T-helper 22 cell (primary cell): ENCODE data around the gene SIPA1.

Source experiments
- DNase-seq: peaks from one replicate; pipeline ENCODE4 v3.0.0-alpha.2; 2020; ENCODE audit warnings: low read depth

SIPA1 gene

GRCh38 chr11:65637794-65638419, at the start of gene SIPA1:
SIPA1 (plus strand) TSS chr11:65638101; CDS start chr11:65640922, 2,821 bp downstream.
- peak; percentile 61 for DNase-seq

DNA sequence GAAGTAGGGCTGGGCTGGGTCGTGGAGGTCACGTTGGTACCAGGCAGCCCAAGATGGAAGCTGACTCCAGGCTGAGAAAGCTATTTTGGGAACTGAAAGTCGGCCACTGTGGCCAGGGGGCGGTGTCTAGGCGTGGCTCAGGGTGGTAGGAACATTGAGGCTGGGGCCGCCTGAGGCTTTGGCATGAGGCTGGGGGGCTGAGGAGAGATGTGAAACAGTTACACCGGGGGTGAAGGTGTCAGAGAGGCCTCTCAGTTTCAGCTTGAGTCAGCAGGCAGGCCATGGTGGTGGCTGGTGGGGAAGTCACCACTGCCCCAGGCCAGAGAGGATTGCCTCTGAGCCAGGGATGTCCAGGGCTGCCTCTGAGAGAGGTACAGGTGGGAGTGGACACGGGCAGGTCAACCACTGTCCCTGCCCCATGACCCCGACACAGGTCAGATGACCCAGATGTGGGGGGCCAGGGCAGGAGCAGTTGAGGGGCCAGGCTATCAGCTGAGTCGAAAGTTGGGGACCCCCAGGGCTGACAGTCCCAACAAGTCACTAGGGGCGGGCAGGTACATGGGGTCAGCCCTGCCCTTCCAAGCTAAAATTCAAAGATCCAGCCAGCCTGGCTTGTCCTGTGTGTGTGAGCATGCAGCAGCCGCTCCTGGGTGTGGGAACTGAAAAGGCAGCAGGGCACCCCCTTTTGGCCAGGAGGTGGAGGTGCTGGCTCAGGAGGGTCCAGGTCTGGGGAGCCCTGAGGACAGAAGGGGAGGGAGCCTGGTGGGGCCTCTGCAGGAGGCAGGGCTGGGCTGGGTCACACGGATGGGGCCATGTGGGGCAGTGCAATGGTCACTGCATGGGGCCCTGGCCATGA, 49.5 kb upstream of the SIPA1 start:
- DNase-seq = peak; percentile 60

GRCh38 chr11:65589444-65590239, 48.3 kb upstream of the SIPA1 start:
- no peak for DNase-seq

DNA sequence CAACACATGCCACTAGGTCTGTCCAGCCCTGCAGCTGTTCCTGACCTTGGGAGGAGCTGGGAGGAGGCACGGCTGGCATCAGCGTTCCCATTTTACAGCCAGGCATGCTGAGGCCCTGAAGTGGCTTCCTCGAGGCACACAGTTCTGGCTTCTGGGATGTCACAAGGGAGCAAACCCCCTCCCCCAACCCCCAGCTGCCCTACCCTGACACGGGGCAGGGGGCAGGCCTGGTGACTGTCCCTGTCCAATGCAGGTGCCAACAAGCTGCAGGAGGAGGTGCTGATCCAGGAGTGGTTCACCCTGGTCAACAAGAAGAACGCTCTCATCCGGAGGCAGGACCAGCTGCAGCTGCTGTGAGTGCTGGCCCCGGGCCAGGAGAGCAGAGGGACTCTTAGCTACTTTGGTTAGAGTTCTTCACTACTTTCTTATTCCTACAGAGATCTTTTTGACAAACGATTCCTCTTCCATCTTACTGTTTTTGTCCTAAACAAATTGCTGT, 47.6 kb upstream of the SIPA1 start:
- DNase-seq = no peak

GRCh38 chr11:65591939-65592857, 45.7 kb upstream of the SIPA1 start:
- no peak for DNase-seq

GRCh38 chr11:65592858-65593517, 44.9 kb upstream of the SIPA1 start:
- DNase-seq = no peak

DNA sequence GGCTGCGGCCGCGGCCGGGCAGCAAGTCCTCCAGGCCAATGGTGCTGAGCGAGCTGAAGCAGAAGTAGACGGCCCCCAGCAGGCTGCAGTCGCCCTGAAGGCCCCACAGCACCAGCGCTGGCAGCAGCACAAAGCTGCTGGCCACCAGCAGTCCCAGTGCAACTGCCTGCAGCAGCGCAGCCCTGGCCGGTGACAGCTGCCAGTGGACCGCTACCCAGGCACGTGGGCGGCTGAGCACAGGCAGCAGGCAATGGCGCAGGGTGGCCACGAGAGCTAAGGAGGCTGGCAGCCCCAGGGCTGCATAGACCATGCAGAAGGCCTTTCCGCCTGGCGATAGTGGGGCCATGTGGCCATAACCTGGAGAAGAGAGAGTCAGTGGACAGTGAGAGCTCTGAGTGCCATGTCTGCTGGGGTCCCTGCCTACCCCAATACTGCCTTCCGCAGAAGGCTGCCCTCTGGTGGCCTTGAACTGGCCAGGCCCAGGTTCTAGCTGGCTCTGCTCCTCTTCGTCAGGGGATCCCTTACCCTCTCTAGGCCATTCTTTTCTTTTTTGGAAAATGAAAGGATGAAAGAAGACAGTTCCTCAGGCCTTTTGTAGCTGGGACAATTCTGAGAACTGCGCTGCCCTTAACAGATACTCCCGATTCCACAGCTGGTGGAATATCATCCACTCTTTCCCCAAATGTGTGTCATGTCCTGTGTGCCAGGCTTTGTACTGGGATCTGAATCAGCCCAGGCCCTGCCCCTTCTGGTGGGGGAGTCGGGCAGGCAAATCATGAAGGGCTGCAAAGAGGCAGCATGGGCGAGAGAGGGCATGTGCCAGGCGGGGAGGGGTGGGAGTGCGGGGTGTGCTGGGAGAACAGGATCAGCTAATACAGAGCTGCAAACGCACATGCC, 44.1 kb upstream of the SIPA1 start:
- DNase-seq = no peak

DNA sequence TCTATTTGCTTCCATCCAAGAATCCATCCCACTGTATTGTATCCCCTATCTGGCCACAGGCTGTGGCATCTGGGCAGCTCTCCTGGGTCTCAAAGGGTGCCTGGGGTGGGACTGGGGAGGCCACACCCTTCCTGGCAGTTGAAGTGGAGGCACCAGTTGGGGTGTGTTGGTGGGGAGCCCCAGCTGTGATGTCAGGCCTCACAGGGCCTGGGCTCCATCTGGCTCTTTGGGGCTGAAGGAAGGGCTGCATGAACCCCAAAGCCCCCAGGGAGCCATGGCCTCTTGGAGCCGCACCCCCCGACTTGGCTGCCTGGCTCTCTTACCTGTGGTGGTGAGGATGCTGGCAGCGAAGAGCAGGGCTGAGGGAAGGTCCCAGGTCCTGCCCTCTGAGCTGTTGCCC, 42.8 kb upstream of the SIPA1 start:
- no peak for DNase-seq

DNA sequence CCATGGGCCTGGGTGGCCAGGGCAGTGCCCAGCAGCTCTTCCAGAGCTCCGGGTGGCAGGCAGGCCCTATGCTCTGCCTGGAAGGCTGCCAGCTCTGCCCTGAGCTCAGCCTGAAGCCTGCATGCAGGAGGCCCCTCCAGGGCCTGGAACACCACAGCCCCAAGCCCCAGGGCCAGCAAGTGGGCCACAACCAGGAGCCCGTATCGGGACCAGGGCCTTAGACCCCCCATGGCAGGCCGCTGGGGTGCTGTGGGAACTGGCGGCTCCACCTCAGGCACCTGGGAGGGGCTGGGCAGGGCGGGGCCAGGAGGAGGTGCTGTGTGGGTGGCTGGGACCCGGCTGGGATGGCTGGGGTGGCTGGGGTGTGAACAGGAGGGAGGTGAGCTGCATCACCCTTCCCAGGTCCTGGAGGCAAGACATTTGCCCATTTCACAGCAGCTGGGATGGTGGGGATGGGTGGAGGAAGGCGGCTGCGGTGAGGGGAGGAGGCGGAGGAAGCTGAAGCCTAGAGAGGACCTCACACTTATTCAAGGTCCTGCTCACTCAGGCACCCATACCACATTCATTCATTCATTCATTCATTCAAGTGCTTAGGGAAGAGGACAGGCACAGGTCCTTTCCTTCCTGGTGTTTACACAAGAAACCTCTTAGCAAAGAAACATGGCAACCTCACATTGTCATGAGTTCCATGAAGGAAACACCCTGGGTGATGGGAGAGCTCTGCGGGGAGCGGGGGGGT, 42.2 kb upstream of the SIPA1 start, which contains the start of gene KCNK7:
TSS of gene KCNK7 (minus strand) at position 258 of the 739 bp plus-strand sequence. CDS start at position 230, 28 bp downstream.
- DNase-seq = no peak

GRCh38 chr11:65596520-65596919, 41.4 kb upstream of the SIPA1 start:
- DNase-seq = no peak

DNA sequence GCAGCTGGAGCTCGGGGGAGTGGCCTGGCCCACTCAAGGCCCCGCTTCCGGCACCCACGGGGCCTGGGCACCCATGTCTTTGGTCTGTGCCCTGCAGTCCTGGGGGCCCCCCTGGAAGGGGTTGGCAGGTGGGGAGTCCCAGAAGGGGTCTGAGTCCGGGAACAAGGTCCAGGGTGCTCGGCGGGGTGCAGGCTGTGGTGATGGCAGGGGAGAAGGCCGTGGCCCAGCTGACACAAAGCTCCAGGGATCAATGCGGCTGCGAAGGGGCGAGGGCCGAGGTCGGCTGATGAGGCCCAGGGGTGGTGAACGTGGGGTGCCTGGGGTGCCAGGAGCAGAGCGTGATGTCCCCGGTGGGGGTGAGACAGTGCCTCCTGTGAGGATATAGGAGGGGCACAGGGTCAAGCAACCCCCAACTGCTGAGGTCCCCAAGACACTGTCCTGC, 39.6 kb upstream of the SIPA1 start:
- DNase-seq = no peak

- no peak for DNase-seq
Observed at GRCh38 chr11:65599216-65599954, 38.5 kb upstream of the SIPA1 start.

DNA sequence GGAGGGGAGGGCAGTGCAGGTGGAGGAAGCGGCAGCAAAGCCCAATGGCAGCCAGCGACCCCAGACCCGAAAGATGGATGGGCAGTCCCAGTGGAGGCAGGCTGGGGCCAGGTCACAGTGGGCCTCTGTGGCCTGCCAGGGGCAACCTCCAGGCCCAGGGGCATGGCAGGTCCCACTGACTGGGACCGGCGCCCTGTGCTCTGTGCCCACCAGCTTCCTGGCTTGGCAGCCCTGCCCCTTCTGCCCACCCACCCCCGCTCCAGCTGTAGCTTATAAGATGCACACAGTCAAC, 38.0 kb upstream of the SIPA1 start:
- DNase-seq = no peak

- no peak for DNase-seq
Observed at GRCh38 chr11:65604258-65604657, 33.6 kb upstream of the SIPA1 start.

DNA sequence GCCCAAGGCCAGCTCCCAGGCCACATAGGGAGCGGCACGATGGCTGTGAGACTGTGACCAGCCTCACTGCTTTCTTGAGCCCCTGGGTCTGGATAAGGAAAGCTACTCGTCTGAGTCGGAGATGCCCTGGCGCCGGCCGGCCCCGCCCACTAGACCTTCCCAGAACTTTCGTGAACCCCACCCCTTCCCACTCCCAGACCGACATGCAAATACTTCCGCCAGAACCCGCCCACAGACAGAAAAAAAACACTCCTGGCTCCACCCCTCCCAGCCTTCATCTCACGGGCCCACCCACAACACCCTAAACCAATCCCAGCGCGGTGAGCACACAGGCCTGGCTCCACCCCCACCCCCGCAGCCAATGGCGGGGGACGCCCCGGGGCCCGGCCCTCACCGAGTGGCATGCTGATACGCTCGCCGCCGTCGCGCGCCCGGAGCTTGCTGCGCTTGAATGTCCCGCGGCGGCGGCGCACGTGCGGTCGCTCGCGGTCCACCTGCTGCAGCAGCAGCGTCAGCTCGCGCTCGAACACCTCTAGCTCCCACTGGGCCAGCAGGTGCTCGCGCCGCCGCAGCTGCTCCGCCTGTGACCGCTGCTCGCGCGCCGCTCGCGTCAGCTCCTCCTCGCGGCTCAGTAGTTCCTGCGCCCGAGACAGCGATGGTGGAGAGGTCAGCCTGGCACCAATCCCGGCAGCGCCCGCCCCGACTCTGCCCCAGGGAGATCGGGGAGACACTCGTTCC, 30.9 kb upstream of the SIPA1 start:
- DNase-seq = no peak

- no peak for DNase-seq
Observed at GRCh38 chr11:65607614-65608426, 30.1 kb upstream of the SIPA1 start.

- DNase-seq = no peak
Observed at GRCh38 chr11:65609229-65609628, 28.7 kb upstream of the SIPA1 start.
